Measurements from ENCODE around the gene KCNG4.
"Not testable (repeated sequence)": the region's sequence is repeated elsewhere in the genome, so short reads cannot be mapped to it uniquely, and the experiment has no call there.

The KCNG4 gene

GRCh38 chr16:84223456-84223855, 16.4 kb downstream of the KCNG4 start:
- TF ChIP-seq CTCF (IDR thresholded peaks at IDR 0.05; ENCODE audit: low read depth, low read length, missing control alignments): no peak
- no peak for DNase-seq (ENCODE audit: low read depth)
- H3K4me3 ChIP-seq (ENCODE audit: low read depth, low read length): no peak overlapping the region

- no peak for DNase-seq (ENCODE audit: low read depth)
- no peak for TF ChIP-seq CTCF (IDR thresholded peaks at IDR 0.05; ENCODE audit: low read depth, low read length, missing control alignments)
- H3K4me3 ChIP-seq (ENCODE audit: low read depth, low read length): no peak overlapping the region
Observed at GRCh38 chr16:84220851-84221250, 19.0 kb downstream of the KCNG4 start.

- no peak for DNase-seq (ENCODE audit: low read depth)
- no peak for TF ChIP-seq CTCF (IDR thresholded peaks at IDR 0.05; ENCODE audit: low read depth, low read length, missing control alignments)
- no peak overlapping the region for H3K4me3 ChIP-seq (ENCODE audit: low read depth, low read length)
Observed at GRCh38 chr16:84218956-84219355, 20.9 kb downstream of the KCNG4 start.

GRCh38 chr16:84218176-84218823, 21.5 kb downstream of the KCNG4 start:
- no peak overlapping the region for H3K4me3 ChIP-seq (ENCODE audit: low read depth, low read length)
- no peak for TF ChIP-seq CTCF (IDR thresholded peaks at IDR 0.05; ENCODE audit: low read depth, low read length, missing control alignments)
- DNase-seq (ENCODE audit: low read depth): no peak

GRCh38 chr16:84216144-84216543, 23.7 kb downstream of the KCNG4 start:
- H3K4me3 ChIP-seq (ENCODE audit: low read depth, low read length); DNase-seq (ENCODE audit: low read depth): not testable (repeated sequence)

- TF ChIP-seq CTCF (IDR thresholded peaks at IDR 0.05; ENCODE audit: low read depth, low read length, missing control alignments): no peak
- no peak for DNase-seq (ENCODE audit: low read depth)
- no peak overlapping the region for H3K4me3 ChIP-seq (ENCODE audit: low read depth, low read length)
Observed at GRCh38 chr16:84215531-84215930, 24.3 kb downstream of the KCNG4 start.

- no peak overlapping the region for H3K4me3 ChIP-seq (ENCODE audit: low read depth, low read length)
- TF ChIP-seq CTCF (IDR thresholded peaks at IDR 0.05; ENCODE audit: low read depth, low read length, missing control alignments): no peak
- DNase-seq (ENCODE audit: low read depth): no peak
Observed at GRCh38 chr16:84214451-84215066, 25.3 kb downstream of the KCNG4 start.

Measured in GM12864 (cell line).